SK-N-SH treated with all-trans-retinoic acid at 6 μM for 48 hours (cell line): ENCODE data around the gene RAB8A.

Experiments used
- ATAC-seq: fragments of 200-7000 bp; cut with Tn5 transposase; 3 replicates; pipeline ENCODE4 v1.9.1; 2020; ENCODE audit warnings: mild to moderate bottlenecking, moderate library complexity
- ARNTL ChIP-seq: fragments of 450-650 bp; formaldehyde crosslinking; IDR thresholded peaks from 2 replicates; pipeline ENCODE4 v1.5.0; 2020; ENCODE audit warnings: low read depth, mild to moderate bottlenecking, moderate library complexity, borderline replicate concordance
- BACH2 ChIP-seq: fragments of 250-450 bp; sonication (Bioruptor Pico); IDR thresholded peaks from 2 replicates; pipeline ENCODE4 v1.9.0; 2021; ENCODE audit warnings: mild to moderate bottlenecking, borderline replicate concordance
- CREB5 ChIP-seq: fragments of 250-450 bp; sonication (Bioruptor Pico); IDR thresholded peaks from 2 replicates; pipeline ENCODE4 v1.5.1; 2020; ENCODE audit warnings: low read depth, mild to moderate bottlenecking, moderate library complexity
- CSDC2 ChIP-seq: fragments of 250-450 bp; sonication (Bioruptor Pico); IDR thresholded peaks from 2 replicates; pipeline ENCODE4 v1.5.0; 2020; ENCODE audit warnings: mild to moderate bottlenecking, moderate library complexity
- CSRNP3 ChIP-seq: fragments of 250-450 bp; sonication (Bioruptor Pico); IDR thresholded peaks from 2 replicates; pipeline ENCODE4 v1.5.1; 2021; ENCODE audit warnings: mild to moderate bottlenecking, moderate library complexity
- ESRRG ChIP-seq: fragments of 250-450 bp; sonication (Bioruptor Pico); IDR thresholded peaks from 2 replicates; pipeline ENCODE4 v1.6.1; 2021; ENCODE audit warnings: mild to moderate bottlenecking
- GLIS3 ChIP-seq: fragments of 250-450 bp; sonication (Bioruptor Pico); IDR thresholded peaks from 2 replicates; pipeline ENCODE4 v1.5.0; 2020; ENCODE audit warnings: mild to moderate bottlenecking, moderate library complexity
- ISL1 ChIP-seq: fragments of 250-450 bp; sonication (Bioruptor Pico); IDR thresholded peaks from 2 replicates; pipeline ENCODE4 v2.1.2; 2022; ENCODE audit warnings: mild to moderate bottlenecking, moderate library complexity
- OSR1 ChIP-seq: fragments of 250-450 bp; sonication (Bioruptor Pico); IDR thresholded peaks from 2 replicates; pipeline ENCODE4 v1.8.0; 2022; ENCODE audit warnings: moderate library complexity, mild to moderate bottlenecking, inconsistent platforms
- POU6F1 ChIP-seq: fragments of 250-450 bp; sonication (Bioruptor Pico); IDR thresholded peaks from 2 replicates; pipeline ENCODE4 v1.8.0; 2021; ENCODE audit warnings: low read depth, mild to moderate bottlenecking, moderate library complexity, borderline replicate concordance
- PPARA ChIP-seq: fragments of 250-450 bp; sonication (Bioruptor Pico); IDR thresholded peaks from 2 replicates; pipeline ENCODE4 v1.5.0; 2020; ENCODE audit warnings: mild to moderate bottlenecking, borderline replicate concordance
- RARB ChIP-seq: fragments of 250-450 bp; sonication (Bioruptor Pico); IDR thresholded peaks from 2 replicates; pipeline ENCODE4 v1.8.0; 2021; ENCODE audit warnings: mild to moderate bottlenecking, moderate library complexity
- SNAI2 ChIP-seq: fragments of 250-450 bp; sonication (Bioruptor Pico); IDR thresholded peaks from 2 replicates; pipeline ENCODE4 v1.5.0; 2020; ENCODE audit warnings: mild to moderate bottlenecking, moderate library complexity
- TCF4 ChIP-seq: fragments of 250-450 bp; sonication (Bioruptor Pico); IDR thresholded peaks from 2 replicates; pipeline ENCODE4 v1.8.0; 2021; ENCODE audit warnings: mild to moderate bottlenecking, moderate library complexity, borderline replicate concordance
- TOX ChIP-seq: fragments of 250-450 bp; sonication (Bioruptor Pico); IDR thresholded peaks from 2 replicates; pipeline ENCODE4 v1.8.0; 2021; ENCODE audit warnings: mild to moderate bottlenecking, moderate library complexity, borderline replicate concordance
- TSHZ2 ChIP-seq: fragments of 250-450 bp; sonication (Bioruptor Pico); IDR thresholded peaks from 2 replicates; pipeline ENCODE4 v1.5.0; 2020; ENCODE audit warnings: mild to moderate bottlenecking, moderate library complexity
- ZC3H10 ChIP-seq: fragments of 250-450 bp; sonication (Bioruptor Pico); IDR thresholded peaks from 2 replicates; pipeline ENCODE4 v1.5.1; 2021; ENCODE audit warnings: mild to moderate bottlenecking, moderate library complexity
- ZFP3 ChIP-seq: fragments of 250-450 bp; sonication (Bioruptor Pico); IDR thresholded peaks from 2 replicates; pipeline ENCODE4 v1.5.0; 2020; ENCODE audit warnings: mild to moderate bottlenecking, moderate library complexity
- ZNF565 ChIP-seq: fragments of 450-650 bp; formaldehyde crosslinking; conservative IDR thresholded peaks from 2 replicates; pipeline ENCODE4 v1.5.0; 2020; ENCODE audit warnings: low read depth, mild to moderate bottlenecking, moderate library complexity
- ZNF70 ChIP-seq: fragments of 450-650 bp; formaldehyde crosslinking; IDR thresholded peaks from 2 replicates; pipeline ENCODE4 v1.5.0; 2020; ENCODE audit warnings: mild to moderate bottlenecking, moderate library complexity
- ZNF8 ChIP-seq: fragments of 450-650 bp; formaldehyde crosslinking; IDR thresholded peaks from 2 replicates; pipeline ENCODE4 v1.5.0; 2020; ENCODE audit warnings: mild to moderate bottlenecking, moderate library complexity
- TF ChIP-seq, protein P1 (sequence below): fragments of 250-450 bp; sonication (Bioruptor Pico); IDR thresholded peaks from 2 replicates; pipeline ENCODE4 v1.8.0; 2020; ENCODE audit warnings: mild to moderate bottlenecking, moderate library complexity, borderline replicate concordance

The RAB8A gene

DNA sequence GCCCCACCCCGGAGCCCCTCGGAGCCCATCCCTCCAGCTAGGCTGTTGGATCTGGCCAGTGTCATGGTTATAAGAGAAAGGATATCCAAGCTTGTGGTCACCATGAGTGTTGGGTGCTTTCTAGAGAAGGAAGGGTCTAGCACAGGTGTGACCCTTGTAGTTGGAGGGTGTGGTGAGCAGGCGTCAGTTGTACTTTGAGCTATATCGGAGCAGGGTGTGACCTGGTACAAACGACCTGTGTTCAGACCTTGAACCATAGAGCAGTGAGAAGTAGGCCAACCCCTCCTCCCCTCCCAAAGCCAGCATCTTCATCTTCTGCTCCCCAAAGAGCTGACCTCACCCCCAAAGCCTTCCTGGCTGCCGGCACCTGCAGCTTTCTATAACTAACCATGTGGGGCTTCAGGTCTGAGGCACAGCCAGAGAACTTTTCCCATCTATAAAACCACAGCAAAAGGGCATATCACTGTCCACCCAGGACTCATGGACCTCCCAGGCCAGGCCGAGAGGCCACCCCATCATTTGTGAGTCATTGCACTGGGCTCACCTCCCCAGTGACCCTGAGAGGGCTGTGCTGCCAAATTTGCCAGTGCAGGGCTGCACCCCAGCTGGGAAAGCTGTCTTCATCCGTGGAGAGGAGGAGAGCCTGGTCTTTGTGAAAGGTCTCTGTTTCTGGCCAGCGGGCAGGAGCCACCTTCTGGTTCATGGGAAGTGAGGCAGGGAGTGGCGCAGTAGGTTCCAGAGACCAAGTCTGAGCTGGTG is 14.2 kb downstream of the RAB8A start:
- ATAC-seq, result no peak
- TF ChIP-seq RARB (no peak), ARNTL (CRISPR knock-in tag) (no peak), OSR1 (CRISPR knock-in tag) (no peak), ZNF8 (CRISPR knock-in tag) (no peak), BACH2 (no peak), ISL1 (CRISPR knock-in tag) (no peak), TSHZ2 (CRISPR knock-in tag) (no peak), SNAI2 (CRISPR knock-in tag) (no peak), TCF4 (CRISPR knock-in tag) (no peak), CSRNP3 (CRISPR knock-in tag) (no peak), GLIS3 (no peak), ZC3H10 (no peak), POU6F1 (no peak), CREB5 (CRISPR knock-in tag) (no peak), ZFP3 (CRISPR knock-in tag) (no peak), ZNF565 (CRISPR knock-in tag) (no peak), ZNF70 (CRISPR knock-in tag) (no peak), TOX (CRISPR knock-in tag) (no peak), PPARA (CRISPR knock-in tag) (no peak)
- TF ChIP-seq, protein P1, sequence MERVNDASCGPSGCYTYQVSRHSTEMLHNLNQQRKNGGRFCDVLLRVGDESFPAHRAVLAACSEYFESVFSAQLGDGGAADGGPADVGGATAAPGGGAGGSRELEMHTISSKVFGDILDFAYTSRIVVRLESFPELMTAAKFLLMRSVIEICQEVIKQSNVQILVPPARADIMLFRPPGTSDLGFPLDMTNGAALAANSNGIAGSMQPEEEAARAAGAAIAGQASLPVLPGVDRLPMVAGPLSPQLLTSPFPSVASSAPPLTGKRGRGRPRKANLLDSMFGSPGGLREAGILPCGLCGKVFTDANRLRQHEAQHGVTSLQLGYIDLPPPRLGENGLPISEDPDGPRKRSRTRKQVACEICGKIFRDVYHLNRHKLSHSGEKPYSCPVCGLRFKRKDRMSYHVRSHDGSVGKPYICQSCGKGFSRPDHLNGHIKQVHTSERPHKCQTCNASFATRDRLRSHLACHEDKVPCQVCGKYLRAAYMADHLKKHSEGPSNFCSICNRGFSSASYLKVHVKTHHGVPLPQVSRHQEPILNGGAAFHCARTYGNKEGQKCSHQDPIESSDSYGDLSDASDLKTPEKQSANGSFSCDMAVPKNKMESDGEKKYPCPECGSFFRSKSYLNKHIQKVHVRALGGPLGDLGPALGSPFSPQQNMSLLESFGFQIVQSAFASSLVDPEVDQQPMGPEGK (CRISPR knock-in tag), result no peak

DNA sequence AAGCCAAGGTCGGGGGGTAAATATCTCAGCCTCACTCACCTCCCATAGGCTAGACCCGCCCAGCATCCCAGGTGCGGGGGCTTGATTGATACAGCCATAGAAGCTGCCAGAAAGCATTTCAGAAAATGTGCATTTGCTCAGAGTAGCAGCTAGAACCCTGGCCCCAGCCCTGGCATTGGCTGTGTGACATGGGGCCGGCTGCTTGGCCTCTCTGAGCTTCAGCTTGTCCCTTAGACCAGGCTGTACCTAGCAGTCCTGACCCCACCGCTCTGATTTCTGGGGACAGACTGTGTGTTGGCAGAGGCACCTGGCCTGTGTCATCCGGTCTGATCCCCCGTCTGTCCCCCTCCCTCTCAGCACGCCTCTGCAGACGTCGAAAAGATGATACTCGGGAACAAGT is 15.4 kb downstream of the RAB8A start:
- no peak for ATAC-seq
- TF ChIP-seq RARB, result no peak
- no peak for TF ChIP-seq ESRRG (CRISPR knock-in tag)
- no peak for TF ChIP-seq ZNF8 (CRISPR knock-in tag)
- TF ChIP-seq CSDC2, result no peak
- TF ChIP-seq OSR1 (CRISPR knock-in tag), result no peak
- no peak for TF ChIP-seq GLIS3
- TF ChIP-seq ZNF565 (CRISPR knock-in tag), result no peak
- TF ChIP-seq, protein P1 (CRISPR knock-in tag), result no peak
- TF ChIP-seq ARNTL (CRISPR knock-in tag), result no peak
- TF ChIP-seq PPARA (CRISPR knock-in tag), result no peak
- TF ChIP-seq, all 23 proteins: peak for 0
